ENCODE data around the gene DOK5.

DOK5 gene

DNA sequence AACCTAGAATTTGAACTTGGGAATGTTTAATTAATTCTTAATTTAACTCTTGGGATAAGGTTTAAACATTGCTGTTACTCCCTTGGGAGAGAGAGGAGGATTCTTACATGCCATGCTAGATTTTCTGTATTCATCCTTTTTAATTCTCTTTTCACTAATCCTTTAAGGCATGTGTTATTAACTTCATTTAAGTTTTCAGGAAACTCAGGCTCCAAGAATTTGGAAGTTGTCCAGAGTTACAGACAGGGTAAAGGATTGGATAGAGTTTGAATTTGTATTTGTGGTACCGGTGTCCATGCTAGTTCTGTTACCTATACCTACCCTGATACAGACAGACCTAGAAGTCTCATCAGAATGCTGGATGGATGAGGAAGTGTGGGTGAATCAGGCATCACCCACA, 23.7 kb downstream of the DOK5 start:
- no peak for DNase-seq (ENCODE audit: low read depth, low spot score)
- no peak overlapping the region for H3K4me3 ChIP-seq (ENCODE audit: low read length)

DNA sequence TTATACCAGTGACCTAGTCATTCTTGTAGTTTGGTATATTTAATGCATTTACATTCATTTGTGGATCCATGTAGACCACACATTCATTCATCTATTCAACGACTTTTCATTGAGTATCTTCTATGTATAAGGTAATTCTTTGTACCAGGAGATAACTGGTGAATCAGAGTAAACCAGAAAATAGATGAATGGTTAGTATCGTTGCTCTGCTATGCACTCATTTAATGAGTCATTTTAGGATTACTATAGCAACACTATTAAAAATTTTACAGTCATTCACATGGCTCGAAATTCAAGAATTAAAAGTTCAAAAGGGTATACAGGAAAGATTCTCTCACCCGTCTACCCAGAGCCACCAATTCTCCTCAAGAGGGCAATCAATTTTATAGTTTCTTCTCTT, 26.8 kb downstream of the DOK5 start:
- DNase-seq (ENCODE audit: low read depth, low spot score) = no peak
- no peak overlapping the region for H3K4me3 ChIP-seq (ENCODE audit: low read length)

DNA sequence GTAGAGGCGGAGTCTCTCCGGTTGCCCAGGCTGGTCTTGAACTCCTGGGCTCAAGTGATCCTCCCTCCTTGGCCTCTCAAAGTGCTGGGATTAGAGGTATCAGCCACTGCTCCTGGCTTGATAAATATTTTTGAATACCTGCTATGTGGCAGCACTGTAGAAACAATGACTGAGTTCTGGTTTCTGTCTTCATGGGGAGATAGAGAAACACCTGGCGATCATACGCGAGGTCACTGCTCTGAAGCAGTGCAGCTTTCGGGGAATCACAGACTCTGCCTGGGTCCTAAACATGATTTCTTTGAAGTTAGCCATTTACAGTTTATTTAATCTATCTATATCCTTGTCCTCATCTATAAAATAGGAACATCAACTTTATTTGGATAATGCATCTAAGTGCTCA, 31.2 kb downstream of the DOK5 start:
- no peak for DNase-seq (ENCODE audit: low read depth, low spot score)
- no peak overlapping the region for H3K4me3 ChIP-seq (ENCODE audit: low read length)

DNA sequence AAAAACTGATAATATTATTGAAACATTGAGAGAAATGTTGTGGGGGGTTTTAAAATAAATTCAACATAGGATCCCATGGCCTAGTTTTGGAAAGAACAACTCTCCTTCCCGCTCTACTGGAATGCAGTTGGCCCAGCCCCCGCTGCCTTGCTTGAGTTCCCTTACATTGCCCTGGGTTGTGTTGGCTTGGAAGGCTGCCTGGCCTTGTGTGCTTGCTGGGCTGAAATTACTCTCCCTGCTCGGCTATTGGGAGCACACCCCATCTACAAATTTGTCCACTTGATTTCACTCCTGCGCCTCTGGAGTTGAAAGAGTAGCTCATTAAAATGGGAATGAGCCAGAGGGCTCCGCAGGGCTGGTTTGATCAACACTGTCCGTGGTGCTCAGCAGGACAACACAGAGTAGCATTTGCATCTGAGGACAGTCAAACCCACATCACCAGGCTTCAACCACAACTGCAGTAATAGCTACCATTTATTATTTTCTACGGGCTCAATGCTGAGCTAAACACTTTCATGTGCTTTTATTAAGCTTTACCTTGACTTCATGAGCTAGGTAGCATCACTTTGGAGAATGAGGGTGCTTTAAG, 35.2 kb downstream of the DOK5 start:
- DNase-seq (ENCODE audit: low read depth, low spot score) = no peak

DNA sequence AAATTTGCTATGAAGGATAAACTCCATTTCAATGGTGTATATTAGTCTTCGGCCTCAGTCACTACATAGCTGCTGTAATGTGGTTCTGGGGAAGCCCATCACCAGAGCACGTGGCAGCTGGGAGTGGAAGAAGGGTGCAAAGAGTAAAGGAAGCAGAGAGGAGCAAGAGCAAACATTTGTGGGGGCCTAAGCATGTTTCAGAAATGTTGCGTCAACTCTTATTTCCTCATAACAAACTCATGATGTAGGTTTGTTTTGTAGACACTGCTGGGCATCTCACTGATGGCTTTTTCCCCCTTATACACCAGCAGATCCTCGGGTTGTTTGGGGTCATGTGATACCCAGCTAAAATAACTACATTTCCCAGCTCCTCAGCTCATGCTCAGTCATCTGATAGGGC, 37.3 kb downstream of the DOK5 start:
- no peak overlapping the region for H3K4me3 ChIP-seq (ENCODE audit: low read length)
- DNase-seq (ENCODE audit: low read depth, low spot score) = no peak

More for the DNA sequence above, 35.2 kb downstream of the DOK5 start:
- no peak overlapping the region for H3K4me3 ChIP-seq (ENCODE audit: low read length)

DNA sequence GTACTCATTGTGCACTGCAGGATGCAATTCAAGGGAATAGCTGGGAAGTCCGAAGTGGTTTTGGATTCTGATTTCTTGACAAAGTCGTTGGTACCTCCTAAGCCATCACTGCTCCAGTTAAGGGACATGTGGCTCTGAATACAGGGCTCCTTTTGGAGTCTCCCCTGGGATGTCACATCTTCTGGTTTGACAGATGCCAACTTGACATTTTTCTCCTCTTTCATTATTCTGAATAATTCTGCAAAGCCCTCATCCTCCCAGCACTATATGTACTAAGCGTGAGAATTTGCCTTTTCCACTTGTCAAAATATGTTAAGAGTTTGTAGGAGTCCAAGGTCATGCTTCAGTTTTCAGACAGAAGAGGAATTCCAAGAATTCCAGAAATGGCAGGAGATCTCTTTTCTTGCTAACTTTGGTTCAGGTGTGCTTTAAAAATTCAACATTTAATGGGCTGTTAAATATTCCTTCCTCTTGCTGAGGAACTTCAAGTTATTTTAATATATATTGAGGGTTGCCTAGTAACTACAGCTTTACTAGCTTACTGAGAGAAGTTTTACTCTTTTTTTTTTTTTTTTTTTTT, 38.7 kb downstream of the DOK5 start:
- DNase-seq (ENCODE audit: low read depth, low spot score) = no peak
- no peak overlapping the region for H3K4me3 ChIP-seq (ENCODE audit: low read length)

DNA sequence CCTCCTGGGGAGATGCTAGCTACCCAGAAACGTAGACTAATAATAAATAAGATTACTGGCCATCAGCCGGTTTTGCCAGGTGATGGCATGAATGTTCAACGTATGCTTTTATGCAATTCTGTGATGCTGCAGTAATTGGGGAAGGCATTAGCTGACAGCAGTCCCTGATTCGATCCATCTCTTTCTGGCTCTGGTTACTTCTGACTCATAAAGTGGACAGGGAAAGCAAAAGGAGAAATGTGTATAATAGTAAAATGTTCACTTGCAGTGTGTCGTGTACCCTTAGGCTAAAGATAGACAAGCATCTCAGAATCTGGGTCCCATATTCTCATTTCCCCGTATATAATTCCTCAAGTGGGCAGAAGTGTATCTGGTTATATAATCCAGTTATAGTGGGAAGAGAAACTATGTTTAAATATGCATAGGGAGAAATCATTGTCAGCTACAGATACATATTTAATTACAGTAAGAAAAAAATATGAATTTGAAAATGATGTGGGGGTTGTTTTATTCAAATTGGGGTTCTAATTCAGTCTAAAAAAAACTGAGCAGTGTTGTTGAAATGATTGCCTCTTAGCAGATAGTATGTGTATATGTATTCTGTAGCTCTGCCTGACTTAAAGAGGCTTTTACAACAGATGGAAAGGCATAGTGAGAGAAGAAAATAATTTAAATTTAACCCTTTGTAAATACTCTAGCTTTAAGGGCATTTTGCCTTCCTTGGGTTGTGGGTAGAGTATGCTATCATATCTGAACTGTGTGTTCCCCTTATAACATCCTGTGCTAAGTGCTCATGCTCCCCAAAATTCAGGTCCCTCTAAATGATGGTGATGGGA, 40.6 kb downstream of the DOK5 start:
- H3K4me3 ChIP-seq (ENCODE audit: low read length) = no peak overlapping the region
- no peak for DNase-seq (ENCODE audit: low read depth, low spot score)

DNA sequence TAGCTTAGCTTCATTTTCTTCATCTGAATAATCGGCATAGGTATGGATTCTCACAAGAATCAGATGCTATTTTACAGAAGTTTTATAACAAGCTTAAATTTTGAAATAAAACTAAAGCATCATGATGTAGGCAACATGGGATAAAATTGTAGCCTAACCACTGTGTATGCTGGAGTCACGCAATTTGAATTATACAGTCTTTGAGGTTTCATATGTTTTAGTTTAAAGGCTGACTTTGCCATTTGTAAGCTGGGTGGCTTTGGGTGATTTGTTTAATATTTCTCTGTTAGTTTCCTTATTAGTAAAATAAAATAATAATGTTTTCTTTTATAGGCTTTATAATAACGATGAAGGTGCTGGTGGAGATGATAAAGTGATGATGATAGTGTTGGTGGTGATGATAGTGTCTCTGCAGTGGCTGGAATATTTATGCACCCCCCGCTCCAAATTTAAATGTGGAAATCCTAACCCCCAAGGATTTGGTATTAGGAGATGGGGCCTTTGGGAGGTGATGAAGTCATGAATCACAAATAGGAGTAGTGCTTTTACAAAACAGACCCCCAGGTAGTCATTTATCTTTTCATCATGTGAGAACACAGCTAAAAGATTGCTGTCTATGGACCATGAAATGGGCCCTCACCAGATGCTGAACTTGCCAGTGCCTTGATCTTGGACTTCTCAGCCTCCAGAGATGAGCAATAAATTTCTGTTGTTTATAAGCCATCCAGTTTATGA, 42.0 kb downstream of the DOK5 start:
- no peak overlapping the region for H3K4me3 ChIP-seq (ENCODE audit: low read length)
- no peak for DNase-seq (ENCODE audit: low read depth, low spot score)

DNA sequence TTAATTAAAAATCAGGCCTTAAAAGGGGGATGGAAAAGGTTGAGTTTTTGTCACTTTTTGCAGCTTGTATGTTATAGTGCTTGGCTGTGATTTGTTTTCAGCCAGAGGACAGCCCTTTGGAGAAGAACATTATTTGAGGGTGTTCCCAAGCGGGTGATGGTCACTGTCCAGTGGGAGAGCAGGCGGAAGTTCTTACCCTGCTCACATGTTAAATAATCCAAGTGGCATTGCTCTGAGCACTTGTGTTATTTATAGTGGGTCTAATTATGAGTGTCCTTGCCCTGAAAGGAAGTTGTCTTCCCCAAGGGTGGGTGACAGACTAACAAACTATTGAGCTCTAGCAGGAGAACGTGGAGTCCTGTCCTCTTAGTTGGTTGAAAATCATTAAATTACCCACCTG, 49.5 kb downstream of the DOK5 start:
- no peak overlapping the region for H3K4me3 ChIP-seq (ENCODE audit: low read length)

DNA sequence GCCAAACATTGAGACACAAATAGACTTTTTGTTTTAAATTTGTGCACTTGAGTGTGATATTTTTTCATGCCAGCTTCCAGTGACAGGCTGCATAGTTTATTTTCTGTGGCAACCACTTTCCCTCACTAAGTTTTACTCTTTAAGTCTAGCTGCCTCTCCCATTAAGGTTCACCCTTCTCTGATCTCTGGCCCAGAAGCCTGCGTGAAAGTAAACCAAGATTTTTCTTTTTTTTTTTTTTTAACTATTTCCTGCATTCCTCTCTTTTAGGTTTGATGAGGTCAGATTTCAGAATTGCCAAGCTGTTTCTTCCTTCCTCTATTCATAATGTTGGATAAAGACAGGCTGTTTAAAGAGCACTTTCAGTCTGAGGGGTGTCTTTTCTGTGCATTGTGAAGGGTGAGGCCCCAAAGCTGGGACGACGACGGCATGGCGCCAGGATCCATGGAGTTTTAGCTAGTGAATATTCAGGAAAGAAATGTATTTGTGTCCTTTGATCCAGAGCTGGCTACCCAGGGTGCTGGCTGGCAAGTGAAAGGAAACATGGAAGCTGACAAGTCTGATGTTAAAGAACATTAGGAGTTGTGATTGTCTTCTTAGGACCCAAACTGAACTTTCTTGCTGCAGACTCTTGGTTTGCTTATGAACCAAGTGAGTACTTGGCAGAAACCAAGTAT, 50.7 kb downstream of the DOK5 start:
- DNase-seq (ENCODE audit: low read depth, low spot score) = no peak
- H3K4me3 ChIP-seq (ENCODE audit: low read length) = no peak overlapping the region

More for the DNA sequence above, 49.5 kb downstream of the DOK5 start:
- DNase-seq (ENCODE audit: low read depth, low spot score) = no peak

DNA sequence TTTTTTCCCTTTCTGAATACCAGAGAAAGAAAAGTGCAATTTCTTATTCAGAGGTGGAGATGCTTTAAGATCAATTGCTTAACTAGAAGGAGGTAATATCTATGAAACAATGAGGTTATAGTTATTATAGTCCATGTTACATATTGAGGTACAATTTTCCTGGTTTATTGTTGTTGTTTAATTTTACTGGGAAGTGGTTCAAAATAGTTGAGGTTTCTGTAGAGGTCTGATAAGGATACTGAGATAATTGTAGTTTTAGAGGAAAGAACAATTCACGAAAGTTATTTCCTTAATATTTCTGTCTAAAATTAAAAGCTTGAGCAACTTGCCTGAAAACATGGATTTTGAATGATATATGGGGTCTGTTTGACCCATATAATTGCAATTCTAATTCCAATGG, 51.4 kb downstream of the DOK5 start:
- H3K4me3 ChIP-seq (ENCODE audit: low read length) = no peak overlapping the region
- DNase-seq (ENCODE audit: low read depth, low spot score) = no peak

DNA sequence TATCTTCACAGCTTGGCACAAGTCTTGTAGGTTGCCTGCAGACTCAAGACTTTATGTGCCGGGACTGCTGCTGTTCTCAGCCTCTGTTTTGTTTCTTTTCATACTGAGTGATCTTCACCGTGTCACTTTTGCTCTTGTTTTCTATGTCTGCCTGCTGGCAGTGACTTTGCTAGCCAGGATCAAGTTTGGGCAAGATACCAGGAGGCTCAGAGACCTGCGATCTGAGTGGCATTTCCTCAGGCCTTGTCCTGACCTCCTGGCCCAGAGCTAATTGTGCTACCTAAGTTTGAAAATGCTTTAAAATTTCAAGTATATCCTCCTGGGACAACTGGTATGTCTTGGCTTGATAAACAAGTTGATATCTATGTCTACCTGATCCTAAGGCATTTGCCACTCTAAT, 57.2 kb downstream of the DOK5 start:
- H3K4me3 ChIP-seq (ENCODE audit: low read length) = no peak overlapping the region

DNA sequence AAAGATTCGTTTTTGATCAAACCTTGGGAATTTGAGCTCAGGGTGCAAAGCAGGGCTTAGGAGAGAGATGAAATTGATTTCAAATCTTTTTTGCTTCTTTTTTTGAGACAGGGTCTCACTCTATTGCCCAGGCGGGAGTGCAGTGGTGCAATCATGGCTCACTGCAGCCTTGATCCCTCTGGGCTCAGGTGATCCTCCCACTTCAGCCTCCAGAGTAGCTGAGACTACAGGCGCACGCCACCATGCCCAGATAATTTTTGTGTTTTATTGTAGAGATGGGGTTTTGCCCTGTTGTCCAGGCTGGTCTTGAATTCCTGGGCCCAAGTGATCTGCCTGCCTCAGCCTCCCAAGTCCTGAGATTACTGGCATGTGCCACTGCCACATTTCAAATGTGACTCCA, 58.7 kb downstream of the DOK5 start:
- H3K4me3 ChIP-seq (ENCODE audit: low read length) = no peak overlapping the region
- no peak for DNase-seq (ENCODE audit: low read depth, low spot score)

More for the DNA sequence above, 57.2 kb downstream of the DOK5 start:
- no peak for DNase-seq (ENCODE audit: low read depth, low spot score)

DNA sequence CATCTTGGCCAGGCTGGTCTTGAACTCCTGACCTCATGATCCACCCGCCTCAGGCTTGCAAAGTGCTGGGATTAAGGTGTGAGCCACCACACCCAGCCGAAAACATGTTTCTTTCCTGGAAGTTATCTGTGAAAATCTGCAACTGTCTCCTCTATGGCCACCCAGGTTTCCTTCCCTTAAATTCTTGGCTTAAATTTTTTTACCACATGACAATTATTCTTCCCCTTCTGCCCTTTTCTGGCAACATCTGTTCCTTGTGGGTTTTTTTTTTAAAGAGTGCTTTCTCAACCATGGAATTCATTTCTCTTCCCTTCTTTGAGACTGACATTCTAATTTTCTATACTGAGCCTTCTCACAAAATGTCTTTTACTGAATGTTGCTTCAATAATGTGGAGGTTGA, 59.6 kb downstream of the DOK5 start:
- no peak overlapping the region for H3K4me3 ChIP-seq (ENCODE audit: low read length)
- no peak for DNase-seq (ENCODE audit: low read depth, low spot score)

DNA sequence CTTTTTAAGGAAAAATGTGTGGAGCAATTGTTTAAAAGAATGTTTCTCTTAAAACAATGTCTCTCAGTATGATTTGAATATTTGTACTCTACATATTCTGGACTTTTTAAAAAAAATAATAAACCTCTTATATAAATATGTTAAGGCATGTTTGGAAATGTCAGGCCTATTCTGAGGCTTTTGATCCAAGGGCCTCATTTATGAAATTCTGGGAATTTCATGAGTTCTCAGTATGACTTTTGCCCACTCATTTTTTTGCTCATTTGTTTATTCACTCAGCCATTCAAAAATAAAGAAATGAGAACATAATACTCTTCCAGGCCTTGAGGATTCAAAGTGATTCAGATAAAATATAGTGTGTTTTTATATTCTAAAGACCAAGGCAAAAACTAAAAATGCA, 60.4 kb downstream of the DOK5 start:
- no peak overlapping the region for H3K4me3 ChIP-seq (ENCODE audit: low read length)
- no peak for DNase-seq (ENCODE audit: low read depth, low spot score)

DNA sequence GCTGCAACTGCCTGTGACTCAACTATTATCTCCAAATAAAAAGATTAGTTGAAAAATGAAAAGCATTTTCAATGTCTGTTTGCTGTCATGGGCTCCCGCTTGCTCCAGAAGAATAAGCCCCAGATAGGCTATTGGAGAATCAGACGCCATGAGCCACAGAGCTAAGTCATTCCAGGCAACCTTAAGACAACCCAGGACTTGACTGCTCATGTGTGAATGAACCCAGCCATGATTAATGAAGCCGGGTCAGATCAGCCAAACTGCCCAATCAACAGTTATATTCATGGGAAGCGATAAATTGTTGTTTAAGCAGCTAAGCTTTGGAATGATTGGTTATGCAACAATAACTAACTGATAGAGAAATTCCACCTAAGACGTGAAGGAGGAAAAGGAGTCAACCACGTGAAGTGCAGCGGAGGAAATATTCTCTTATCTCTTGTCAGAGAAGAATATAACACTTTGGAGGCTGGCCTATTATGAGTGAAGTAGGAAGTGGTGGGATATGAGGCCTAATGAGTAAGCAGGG, 64.2 kb downstream of the DOK5 start:
- no peak for DNase-seq (ENCODE audit: low read depth, low spot score)
- no peak overlapping the region for H3K4me3 ChIP-seq (ENCODE audit: low read length)

DNA sequence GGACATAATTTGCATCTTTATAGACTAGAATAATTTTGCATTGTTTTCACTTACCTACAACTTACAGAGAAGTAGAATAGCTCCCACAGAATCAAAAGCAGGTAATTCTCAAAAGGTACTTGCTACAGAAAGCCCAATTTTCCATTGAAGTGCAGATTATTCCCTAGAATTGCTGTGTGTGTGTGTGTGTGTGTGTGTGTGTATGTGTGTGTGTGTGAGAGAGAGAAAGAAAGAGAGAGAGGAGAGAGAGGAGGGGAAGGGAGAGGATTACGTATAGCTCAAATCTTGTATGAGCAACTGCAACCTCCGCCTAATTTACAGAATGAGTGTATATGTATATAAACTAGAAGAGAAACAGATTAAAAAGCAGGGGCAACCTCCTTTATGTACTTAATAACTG, 68.0 kb downstream of the DOK5 start:
- no peak for DNase-seq (ENCODE audit: low read depth, low spot score)
- no peak overlapping the region for H3K4me3 ChIP-seq (ENCODE audit: low read length)

DNA sequence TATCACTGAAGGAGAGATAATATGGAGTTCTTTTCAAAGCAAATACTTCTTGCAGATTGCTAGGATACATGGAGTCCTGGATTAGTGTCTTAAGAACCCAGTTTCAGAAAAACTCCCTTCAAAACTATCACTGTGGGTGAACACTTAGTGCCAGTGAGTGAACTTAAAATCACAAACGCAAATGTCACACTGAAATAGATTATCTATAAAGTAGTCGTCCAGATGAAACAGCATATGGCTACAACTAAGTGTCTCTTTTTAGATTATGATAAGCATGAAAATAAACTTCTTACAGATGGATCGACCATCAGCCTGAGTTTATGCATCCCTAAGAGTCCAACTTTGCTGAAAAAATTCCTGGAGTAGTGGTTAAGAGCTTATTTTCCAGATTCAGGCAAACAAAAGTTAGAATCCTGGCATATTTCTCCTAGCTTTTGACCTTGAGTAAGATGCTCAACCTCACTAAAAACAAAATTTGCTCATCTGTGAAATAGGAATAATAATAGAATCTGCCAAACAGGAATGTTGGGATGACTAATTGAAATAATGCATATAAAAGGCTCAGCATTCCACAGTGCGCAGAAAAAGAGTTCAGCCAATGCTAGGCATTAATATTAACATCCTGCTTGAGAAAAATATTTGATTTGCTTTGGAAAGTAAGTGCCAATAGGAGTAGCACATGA, 70.4 kb downstream of the DOK5 start:
- H3K4me3 ChIP-seq (ENCODE audit: low read length) = no peak overlapping the region
- no peak for DNase-seq (ENCODE audit: low read depth, low spot score)

DNA sequence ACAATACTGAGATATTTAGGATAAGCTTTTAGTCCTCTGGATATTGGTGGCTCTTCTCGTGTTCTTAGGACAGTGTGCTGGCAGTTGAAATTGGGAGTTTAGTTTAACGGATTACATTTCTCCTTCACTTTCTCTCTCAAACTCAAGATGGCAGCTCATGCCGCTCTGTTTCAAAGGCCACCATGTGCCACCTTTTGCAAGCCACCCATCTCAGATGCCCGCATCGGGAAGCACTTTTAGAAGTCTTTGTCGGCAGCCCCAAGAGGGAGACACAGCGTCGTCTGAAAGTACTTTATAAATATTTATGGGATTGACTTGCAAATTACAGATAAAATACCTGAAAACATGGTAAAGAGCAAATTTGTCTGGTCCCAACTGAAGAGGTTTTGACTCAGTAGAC, 73.5 kb downstream of the DOK5 start:
- no peak for DNase-seq (ENCODE audit: low read depth, low spot score)
- no peak overlapping the region for H3K4me3 ChIP-seq (ENCODE audit: low read length)

All from Jurkat, Clone E6-1 (cell line).